GM19324 (cell line): ENCODE data around the gene ARPP21.
"Not testable (repeated sequence)": the region's sequence is repeated elsewhere in the genome, so short reads cannot be mapped to it uniquely, and the experiment has no call there.

Source experiments
- ATAC-seq: cut with Tn5 transposase; IDR thresholded peaks from one replicate; pipeline ENCODE4 v1.9.1; 2021; ENCODE audit warnings: mild to moderate bottlenecking, moderate library complexity; ENCODE audit not compliant: unreplicated experiment, low FRiP score

Gene ARPP21

DNA sequence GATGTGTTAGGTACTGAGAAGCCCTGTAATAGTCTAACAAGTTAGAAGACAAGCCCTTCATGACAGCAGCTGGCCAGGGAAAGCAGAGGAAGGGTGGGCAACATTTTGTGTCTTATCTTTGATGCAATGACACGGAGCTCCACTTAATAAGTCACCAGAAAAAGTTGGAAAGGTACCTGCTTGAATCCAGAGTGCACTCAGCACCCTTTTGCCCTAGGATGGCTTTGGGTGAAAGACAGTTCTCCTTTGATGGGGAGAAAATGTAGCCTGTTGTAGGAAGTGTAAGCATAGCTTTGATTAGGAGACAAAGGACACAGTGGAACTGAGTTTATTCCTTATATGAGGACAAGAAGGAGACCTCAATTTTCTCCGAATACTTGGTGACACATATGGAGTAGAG is 137.0 kb downstream of the ARPP21 start:
- no peak for ATAC-seq

- ATAC-seq: no peak
These were observed 137.7 kb downstream of the ARPP21 start for GRCh38 chr3:35777065-35777464.

- ATAC-seq: no peak
These were observed 138.5 kb downstream of the ARPP21 start for GRCh38 chr3:35777563-35778554.

DNA sequence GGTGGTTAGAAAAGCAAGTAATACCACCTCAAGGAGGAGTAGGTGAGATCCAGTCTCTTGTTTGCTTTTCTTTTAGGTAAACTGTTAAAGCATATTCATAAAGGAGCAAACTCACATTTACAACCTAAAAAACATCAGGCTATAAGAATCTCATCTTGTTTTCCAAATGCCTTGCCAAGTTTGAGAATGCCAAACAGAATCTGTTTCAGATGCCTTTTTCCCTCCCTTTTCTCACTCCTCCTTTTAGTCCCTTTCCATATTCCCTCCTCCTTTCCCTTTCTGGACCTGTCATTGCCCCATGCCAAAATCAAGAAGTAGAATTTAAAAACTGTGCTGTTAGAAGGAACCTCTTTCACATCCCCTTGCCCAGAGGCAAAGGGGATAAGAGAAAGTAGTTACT is 140.3 kb downstream of the ARPP21 start:
- ATAC-seq: no peak

DNA sequence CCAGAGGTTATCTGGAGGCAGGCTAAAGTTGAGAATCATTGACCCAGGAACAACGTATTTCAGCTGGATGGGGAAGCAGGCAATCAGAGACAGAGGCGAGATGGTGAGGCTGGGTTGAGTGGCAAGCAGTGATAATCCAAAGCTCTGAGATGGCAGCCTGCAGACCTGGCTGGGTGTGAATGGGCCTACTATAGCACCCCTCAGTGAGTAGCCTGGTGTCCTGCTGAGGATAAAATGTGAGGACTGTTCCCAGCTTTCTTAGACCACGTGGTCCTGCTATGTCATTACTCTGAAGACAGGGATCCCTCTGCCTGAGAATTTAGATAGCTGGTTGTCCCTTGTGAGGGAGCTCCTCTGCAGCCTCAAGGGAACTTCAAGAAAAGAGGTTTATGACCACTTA is 141.5 kb downstream of the ARPP21 start:
- ATAC-seq: no peak

DNA sequence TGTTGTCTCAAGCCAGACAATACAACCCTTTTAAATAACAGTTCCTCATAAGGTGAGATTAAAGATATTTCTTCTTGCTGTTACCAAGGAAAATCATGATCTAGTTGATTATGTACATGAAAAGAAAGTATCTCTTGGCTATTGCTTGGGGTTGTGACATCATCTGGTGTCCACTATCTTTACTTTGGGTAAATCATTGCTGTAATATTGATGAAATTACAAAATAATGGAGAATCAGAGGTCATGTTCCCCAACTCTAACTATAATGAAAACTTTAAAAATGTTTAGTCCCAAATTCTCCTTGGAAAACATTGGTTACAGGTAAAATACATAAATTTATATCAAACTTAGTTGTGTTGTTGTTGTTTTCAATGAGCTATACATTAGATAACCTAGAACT is 142.2 kb downstream of the ARPP21 start:
- ATAC-seq: no peak

GRCh38 chr3:35782355-35782754 is 143.0 kb downstream of the ARPP21 start:
- no peak for ATAC-seq

DNA sequence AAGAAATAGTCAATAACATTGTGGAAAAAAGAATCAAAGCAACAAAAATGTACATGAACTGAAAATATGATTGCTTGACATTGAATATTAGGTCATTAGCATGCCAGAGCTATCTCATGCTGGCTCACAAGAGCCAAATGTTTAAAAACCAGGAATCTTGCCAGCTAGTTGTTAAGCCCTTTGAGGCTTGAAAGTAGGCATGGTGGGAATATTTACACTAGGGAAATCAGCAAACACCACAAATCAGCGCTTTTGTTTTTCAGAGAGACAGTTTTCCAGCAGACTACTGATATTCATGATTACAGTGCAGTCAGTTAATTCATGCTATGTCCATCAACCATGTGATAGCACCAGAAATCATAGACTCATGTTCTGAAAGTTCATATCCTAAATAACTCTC is 144.8 kb downstream of the ARPP21 start:
- no peak for ATAC-seq

DNA sequence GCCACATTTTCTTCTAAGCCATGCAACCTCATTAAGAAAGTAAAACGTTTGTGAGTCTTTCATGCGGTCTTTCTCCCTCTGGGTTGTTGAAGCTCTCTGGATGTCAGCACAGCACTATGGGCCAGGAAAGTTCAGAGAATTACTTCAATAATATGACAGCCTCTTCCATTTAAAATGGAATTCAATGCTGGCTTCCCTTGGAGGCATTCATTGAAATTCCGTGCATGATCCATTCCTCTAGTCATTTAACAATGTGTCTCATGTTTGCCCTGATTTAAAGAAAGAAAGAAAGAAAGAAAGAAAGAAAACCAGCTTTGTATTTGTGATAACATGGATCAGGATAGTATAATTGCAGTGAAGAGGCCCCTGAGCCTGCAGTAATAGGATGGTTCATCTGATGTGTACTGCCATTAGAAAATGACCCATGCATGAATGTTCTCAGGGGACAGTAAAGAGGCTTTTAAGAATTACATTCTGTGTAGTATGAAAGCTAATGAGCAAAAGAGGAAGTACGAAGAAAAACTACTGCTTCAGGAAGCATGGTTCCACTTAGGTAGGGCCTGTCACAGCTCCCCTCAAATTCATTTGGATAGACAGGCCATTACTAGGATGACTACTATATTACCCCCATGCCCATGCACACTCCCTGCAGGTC is 146.0 kb downstream of the ARPP21 start:
- no peak for ATAC-seq

DNA sequence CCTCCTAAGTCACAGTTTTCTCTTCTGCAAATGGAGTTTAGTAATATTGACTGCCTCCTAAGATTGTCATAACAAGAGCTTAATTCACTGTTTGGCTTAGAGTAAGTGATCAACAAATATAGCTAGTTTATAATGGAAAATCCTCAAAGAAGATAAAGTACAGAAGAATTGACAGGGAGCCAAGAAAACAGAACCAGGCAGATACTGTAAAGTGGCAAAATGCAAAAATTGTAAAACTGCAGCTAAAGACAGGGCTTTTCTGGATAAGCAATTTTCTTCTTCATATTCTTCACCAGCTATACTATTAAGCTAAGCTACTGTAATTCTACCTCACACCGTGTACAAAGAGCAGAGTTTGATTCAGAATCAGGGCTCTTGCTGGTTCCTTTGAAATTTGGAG is 148.6 kb downstream of the ARPP21 start:
- ATAC-seq: no peak

GRCh38 chr3:35789042-35789831 is 149.9 kb downstream of the ARPP21 start:
- ATAC-seq: no peak

GRCh38 chr3:35790764-35791163 is 151.4 kb downstream of the ARPP21 start:
- no peak for ATAC-seq

DNA sequence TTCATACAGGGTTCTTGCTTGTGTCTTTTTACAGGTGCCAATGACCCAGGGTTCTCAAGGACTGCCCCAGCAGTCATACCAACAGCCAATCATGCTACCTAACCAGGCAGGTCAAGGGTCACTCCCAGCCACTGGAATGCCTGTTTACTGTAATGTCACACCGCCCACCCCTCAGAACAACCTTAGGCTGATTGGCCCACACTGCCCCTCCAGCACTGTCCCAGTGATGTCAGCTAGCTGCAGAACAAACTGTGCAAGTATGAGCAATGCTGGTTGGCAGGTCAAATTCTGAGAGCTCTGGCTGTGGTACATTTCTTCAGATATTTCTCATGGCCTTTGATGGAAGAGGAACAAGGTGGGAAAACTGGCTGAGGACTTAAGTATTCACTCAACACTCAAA is 154.3 kb downstream of the ARPP21 start:
- ATAC-seq: no peak

DNA sequence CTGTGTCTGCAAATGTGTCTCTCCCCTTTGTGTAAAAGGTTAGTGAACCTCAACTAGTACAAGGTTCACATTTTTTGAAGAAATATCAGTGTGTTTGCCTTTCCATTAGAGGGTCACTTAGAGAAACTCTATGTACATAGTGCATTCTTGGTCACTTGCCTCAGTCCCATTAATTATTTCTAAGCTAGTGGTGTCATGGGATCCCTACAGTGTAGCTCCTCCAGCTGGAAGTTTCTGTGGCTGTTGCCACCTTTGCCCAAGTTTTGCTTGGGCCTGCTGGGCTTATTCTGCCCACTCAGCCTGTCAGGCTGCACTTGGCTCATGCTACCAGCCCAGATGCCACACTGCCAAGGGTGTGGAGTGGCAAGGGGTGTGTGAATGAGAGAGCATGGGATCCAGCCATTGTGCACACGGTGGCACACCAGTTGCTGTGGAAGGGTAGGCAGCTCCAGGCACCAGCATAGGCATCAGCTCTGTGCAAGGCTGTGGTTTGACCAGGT is 161.7 kb downstream of the ARPP21 start:
- ATAC-seq: no peak

- ATAC-seq: no peak
These were observed 175.2 kb downstream of the ARPP21 start for GRCh38 chr3:35814531-35814930.

DNA sequence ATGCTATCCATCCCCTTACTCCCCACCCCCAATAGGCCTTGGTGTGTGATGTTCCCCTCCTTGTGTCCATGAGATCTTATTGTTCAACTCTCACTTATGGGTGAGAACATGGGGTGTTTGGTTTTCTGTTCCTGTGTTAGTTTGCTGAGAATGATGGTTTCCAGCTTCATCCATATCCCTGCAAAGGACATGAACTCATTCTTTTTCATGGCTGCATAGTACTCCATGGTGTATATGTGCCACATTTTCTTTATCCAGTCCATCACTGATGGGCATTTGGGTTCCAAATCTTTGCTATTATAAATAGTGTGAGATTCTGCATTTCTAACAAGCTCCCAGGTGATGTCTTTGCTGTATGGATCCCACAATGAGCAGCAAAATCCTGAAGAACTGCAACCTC is 176.5 kb downstream of the ARPP21 start:
- not testable (repeated sequence) for ATAC-seq

DNA sequence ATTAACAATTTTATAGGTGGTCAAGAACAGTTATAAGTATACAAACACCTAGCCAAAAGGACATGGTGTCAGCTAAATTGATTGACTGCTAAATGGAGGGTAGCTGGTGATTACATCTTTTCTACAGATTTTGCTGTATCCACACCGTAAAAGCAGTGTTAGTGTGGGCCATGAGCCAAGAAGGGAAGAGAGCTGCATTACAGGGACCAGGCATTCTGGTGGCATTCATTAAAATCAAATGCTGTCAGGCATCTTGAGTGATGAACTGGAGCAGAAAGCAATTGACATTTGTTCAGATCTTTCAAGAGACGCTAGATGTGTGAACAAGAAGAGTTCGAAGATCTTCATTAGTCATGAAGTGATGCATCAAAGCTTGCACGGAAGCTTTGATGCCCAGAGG is 177.9 kb downstream of the ARPP21 start:
- ATAC-seq: no peak

DNA sequence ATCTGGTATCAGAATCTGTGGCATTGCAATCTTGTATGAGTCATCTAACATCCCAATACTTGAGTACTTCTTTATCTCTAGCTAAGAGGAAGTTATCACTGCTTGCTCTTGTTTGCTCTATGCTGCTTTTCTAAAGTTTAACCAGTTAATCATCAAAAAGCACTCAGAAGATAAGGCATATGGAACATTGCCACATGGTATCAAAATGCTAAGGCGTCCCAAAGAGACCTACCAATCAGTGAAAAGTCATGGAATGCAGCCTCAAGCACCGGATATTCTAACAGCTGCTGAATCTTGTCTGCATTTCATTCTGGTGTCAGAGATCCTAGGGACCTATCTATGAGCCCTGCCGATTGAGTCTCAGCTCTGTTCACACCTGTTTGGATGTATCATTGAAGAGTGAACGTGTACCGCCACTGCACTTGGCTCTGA is 192.8 kb downstream of the ARPP21 start:
- ATAC-seq: no peak
